Common myeloid progenitor, CD34-positive (primary cell): Measurements from ENCODE around the gene DCLK1.

Source experiments
- CTCF ChIA-PET: fragments of 350-600 bp; sonication (Branson Sonifier 250); formaldehyde crosslinking; loops from one replicate; lab custom pipeline; 2021; ENCODE audit warnings: antibody characterized with exemption; lab: Charles Lee
- POLR2A ChIA-PET: fragments of 350-600 bp; sonication (Branson Sonifier 250); formaldehyde crosslinking; loops from one replicate; lab custom pipeline; 2021; ENCODE audit warnings: antibody characterized with exemption; lab: Charles Lee
- DNase-seq, 3 donors: peaks; one replicate each; pipeline versions ENCODE4 v3.0.0 to v3.0.0-alpha.2; 2013
- H3K27ac ChIP-seq, 2 experiments: 1 replicate in 1 of 2; 2 replicates in 1 of 2; pipeline ENCODE4 v1.7.0; 2013; ENCODE audit warnings: inconsistent platforms in 2 of 2, low read length in 2 of 2, mild to moderate bottlenecking in 2 of 2, low read depth in 1 of 2, moderate library complexity in 1 of 2; ENCODE audit not compliant: severe bottlenecking in 2 of 2, insufficient read depth in 1 of 2, poor library complexity in 1 of 2
- H3K27me3 ChIP-seq, 5 experiments: replicated peaks in 2 of 5; 1 replicate in 3 of 5; 2 replicates in 2 of 5; pipeline versions ENCODE4 v1.6.1 to v1.7.0; 2013; ENCODE audit warnings: low read length in 4 of 5, mild to moderate bottlenecking in 2 of 5, moderate library complexity in 2 of 5, inconsistent platforms in 1 of 5; ENCODE audit not compliant: insufficient read depth in 5 of 5, control insufficient read depth in 4 of 5
- H3K36me3 ChIP-seq, 4 experiments: 1 replicate in 2 of 4; 2 replicates in 2 of 4; pipeline versions ENCODE4 v1.6.1 to v1.7.0; 2013; ENCODE audit warnings: low read length in 3 of 4, control low read depth in 1 of 4, mild to moderate bottlenecking in 1 of 4; ENCODE audit not compliant: control insufficient read depth in 4 of 4, insufficient read depth in 4 of 4
- H3K4me1 ChIP-seq, 4 experiments: 1 replicate in 3 of 4; 2 replicates in 1 of 4; pipeline versions ENCODE4 v1.6.1 to v1.7.1; 2013; ENCODE audit warnings: low read length in 3 of 4, mild to moderate bottlenecking in 3 of 4, control low read depth in 1 of 4, inconsistent platforms in 1 of 4, moderate library complexity in 1 of 4; ENCODE audit not compliant: control insufficient read depth in 4 of 4, insufficient read depth in 4 of 4; ENCODE audit errors: control extremely low read depth in 1 of 4
- H3K4me3 ChIP-seq, 7 experiments: 1 replicate in 4 of 7; 2 replicates in 3 of 7; pipeline versions ENCODE4 v1.5.1 to v1.7.0; 2013; ENCODE audit warnings: mild to moderate bottlenecking in 7 of 7, low read length in 6 of 7, moderate library complexity in 6 of 7, inconsistent platforms in 2 of 7, low read depth in 2 of 7, control low read depth in 1 of 7; ENCODE audit not compliant: insufficient read depth in 4 of 7, control insufficient read depth in 1 of 7; ENCODE audit errors: extremely low read depth in 1 of 7
- H3K9me3 ChIP-seq, 5 experiments: 1 replicate in 4 of 5; 2 replicates in 1 of 5; pipeline versions ENCODE4 v1.6.1 to v1.7.1; 2013; ENCODE audit warnings: low read length in 4 of 5, mild to moderate bottlenecking in 2 of 5, inconsistent platforms in 1 of 5, low read depth in 1 of 5, moderate library complexity in 1 of 5; ENCODE audit not compliant: control insufficient read depth in 4 of 5, insufficient read depth in 2 of 5; ENCODE audit errors: control extremely low read depth in 1 of 5
- WGBS: methylation state at CpG from one replicate; pipeline ENCODE4 v1.1.5; 2013; ENCODE audit not compliant: insufficient coverage; 5-methylcytosine and 5-hydroxymethylcytosine counted together

The DCLK1 gene

DNA sequence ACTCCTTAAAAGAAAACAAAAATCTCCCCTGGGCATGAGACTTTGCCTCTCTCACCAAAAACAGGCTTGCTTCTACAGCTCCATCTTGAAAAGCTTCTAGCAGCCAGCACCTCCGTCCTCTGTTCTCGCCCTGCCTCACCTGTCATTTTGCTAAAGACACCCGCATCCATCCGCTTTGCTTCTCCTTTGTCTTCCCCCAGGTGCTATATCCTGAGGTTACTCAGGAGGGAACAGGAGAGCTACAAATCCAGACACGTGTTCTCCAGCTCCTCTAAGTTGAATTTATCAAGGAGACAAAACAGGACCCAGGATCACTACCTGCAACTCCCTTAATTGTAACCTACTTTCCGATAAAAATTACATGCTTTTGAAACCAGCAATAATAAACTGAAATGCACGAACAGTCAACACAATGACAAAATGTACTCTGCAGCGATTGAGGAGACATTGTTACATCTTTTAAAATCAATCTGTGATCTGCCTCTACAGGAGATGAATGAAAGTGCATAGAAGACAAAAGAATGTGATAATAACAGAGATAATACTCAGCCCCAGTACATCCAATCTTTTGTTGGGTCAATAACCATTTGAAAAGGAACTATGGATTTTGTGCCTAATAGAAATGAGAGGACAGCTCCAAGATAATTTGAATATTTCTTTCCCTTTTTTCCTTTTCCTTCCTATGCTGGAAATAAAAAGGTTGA lies 221.2 kb downstream of the DCLK1 start:
- POLR2A ChIA-PET = no interaction called here
- Histone ChIP-seq H3K36me3 (no peaks in the 10 kb centered on the region), H3K9me3 (no peaks in the 10 kb centered on the region), H3K4me3 (no peak overlapping the region), H3K4me1 (no peaks in the 10 kb centered on the region), H3K27ac (no peak overlapping the region), H3K27me3 (no peaks in the 10 kb centered on the region)
- no peak for DNase-seq
- WGBS = 81% methylated on average over 4 of the region's 8 CpGs
- CTCF ChIA-PET = no interaction called here

DNA sequence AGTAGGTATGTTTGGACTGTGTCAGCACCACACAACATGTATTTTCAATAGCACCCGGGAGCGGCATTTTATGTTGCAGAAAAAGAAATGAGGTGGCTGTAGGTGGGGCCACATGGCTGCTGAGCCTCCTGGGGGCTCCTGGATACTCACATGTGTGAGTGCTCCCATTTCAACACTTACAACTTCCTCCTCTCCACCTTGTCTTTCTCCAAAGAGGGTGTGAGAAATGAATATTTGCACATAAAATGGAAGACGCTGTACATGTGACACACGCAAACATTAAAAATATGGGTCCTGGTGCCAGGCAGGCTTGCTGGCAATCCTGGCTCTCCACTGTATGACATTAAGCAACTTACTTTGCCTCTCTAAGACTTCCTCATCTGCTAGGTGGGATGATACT lies 222.1 kb downstream of the DCLK1 start:
- Histone ChIP-seq H3K4me3 (no peak overlapping the region), H3K27me3 (no peaks in the 10 kb centered on the region), H3K27ac (no peak overlapping the region), H3K36me3 (no peaks in the 10 kb centered on the region), H3K4me1 (no peaks in the 10 kb centered on the region), H3K9me3 (no peaks in the 10 kb centered on the region)
- ChIA-PET CTCF (no interaction called here), POLR2A (no interaction called here)
- no peak for DNase-seq
- WGBS = 100% methylated on average over 1 of the region's 4 CpGs

DNA sequence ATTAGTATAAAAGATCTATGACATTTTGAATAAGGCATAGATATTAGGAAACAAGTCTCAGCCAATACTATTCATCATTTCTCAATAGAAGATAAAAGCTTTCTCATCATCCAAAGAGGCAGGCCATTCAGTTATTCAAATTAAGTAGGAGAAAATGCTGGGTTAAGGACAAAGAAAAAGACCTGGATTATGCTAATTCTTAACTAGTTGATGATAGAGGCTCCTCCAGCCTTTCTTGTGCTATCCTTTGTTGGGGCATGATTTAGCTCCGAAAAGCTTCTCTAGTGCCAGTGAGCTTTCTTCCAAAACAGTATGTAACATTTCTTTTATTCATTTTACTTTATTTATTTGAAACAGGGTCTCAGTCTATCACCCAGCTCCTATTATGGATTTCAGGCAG lies 223.0 kb downstream of the DCLK1 start:
- H3K27me3 ChIP-seq = no peaks in the 10 kb centered on the region
- H3K27ac ChIP-seq = no peak overlapping the region
- POLR2A ChIA-PET = no interaction called here
- H3K4me3 ChIP-seq = no peak overlapping the region
- H3K4me1 ChIP-seq = no peaks in the 10 kb centered on the region
- CTCF ChIA-PET = interaction anchor here (0.6 kb wide), 1 partner anchor 18 kb away, joined by 3 read pairs; no protein-coding TSS in a partner anchor
- H3K9me3 ChIP-seq = no peaks in the 10 kb centered on the region
- H3K36me3 ChIP-seq = no peaks in the 10 kb centered on the region
- no peak for DNase-seq
- WGBS = no CpG with 5 or more reads among the region's 1 CpG

DNA sequence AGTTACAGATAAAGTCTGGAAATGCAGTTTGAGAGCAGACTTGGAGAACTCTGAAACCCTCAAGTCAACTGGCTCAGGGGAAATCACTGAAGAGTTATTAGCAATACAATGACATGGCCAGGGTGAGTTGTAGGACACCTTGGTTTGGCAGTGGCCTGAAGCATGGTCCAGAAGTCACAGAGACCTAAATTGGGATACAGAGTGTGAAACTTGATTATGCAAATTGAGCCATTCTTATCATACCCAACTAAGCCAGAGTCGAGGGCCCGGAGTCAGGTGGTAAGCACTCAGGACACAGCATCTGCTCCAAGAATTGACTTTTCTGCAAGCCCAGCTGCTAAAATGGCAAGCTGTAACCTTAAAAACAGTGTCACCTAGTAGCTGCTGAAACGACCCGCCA lies 224.5 kb downstream of the DCLK1 start:
- H3K9me3 ChIP-seq = no peaks in the 10 kb centered on the region
- H3K4me3 ChIP-seq = no peak overlapping the region
- no peaks in the 10 kb centered on the region for H3K36me3 ChIP-seq
- 75% methylated on average over 4 of the region's 4 CpGs for WGBS
- H3K4me1 ChIP-seq = no peaks in the 10 kb centered on the region
- H3K27me3 ChIP-seq = no peaks in the 10 kb centered on the region
- ChIA-PET POLR2A (no interaction called here), CTCF (no interaction called here)
- no peak overlapping the region for H3K27ac ChIP-seq
- no peak for DNase-seq

DNA sequence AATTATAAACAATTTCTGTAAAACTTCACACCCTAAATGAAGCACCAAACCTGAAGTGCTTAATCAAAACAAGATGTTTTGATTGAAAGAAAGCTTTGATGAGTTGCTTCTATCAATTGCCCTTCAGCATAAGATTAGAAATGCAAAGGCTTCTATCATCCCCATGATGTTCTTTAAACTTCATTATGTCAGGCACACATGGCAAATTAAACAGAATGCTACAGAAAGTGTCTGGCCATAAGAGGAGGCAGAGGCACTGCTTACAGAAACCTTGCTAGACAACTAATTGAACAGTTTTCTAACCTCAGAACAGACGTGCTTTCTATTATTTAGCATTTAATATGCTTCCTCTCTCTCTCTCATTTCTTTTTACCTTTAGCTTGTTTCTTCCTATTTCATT lies 228.1 kb downstream of the DCLK1 start:
- no peaks in the 10 kb centered on the region for H3K4me1 ChIP-seq
- 100% methylated on average over 1 of the region's 1 CpG for WGBS
- H3K27ac ChIP-seq = no peak overlapping the region
- ChIA-PET POLR2A (no interaction called here), CTCF (no interaction called here)
- no peaks in the 10 kb centered on the region for H3K9me3 ChIP-seq
- no peak for DNase-seq
- H3K36me3 ChIP-seq = no peaks in the 10 kb centered on the region
- no peak overlapping the region for H3K4me3 ChIP-seq
- no peaks in the 10 kb centered on the region for H3K27me3 ChIP-seq

DNA sequence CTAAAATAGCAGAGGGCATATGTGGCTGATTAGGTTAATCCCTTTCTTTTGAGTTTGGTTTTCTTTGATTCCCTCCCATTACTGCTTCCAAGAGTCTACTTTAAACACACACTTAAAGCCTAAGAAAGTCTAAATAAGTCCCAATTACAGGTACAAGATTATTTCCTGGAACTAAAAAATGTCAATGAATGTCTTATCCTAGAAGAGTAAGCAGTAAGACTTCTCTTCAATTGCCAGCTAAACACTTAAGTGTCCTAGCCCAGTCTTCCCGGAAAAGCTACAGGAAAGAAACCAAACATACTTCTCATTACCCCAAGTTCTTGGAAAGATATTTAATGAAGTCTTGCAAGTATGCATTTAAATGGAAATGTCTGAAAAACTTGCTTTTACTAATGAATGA lies 233.1 kb downstream of the DCLK1 start:
- DNase-seq = no peak
- ChIA-PET CTCF (interaction anchor here (0.6 kb wide), 1 partner anchor 1180 kb away, joined by 3 read pairs; no protein-coding TSS in a partner anchor), POLR2A (no interaction called here)
- H3K27ac ChIP-seq = no peak overlapping the region
- no peak overlapping the region for H3K4me3 ChIP-seq
- H3K4me1 ChIP-seq = no peaks in the 10 kb centered on the region
- no CpG with 5 or more reads among the region's 1 CpG for WGBS
- no peaks in the 10 kb centered on the region for H3K27me3 ChIP-seq
- no peaks in the 10 kb centered on the region for H3K9me3 ChIP-seq
- no peaks in the 10 kb centered on the region for H3K36me3 ChIP-seq

DNA sequence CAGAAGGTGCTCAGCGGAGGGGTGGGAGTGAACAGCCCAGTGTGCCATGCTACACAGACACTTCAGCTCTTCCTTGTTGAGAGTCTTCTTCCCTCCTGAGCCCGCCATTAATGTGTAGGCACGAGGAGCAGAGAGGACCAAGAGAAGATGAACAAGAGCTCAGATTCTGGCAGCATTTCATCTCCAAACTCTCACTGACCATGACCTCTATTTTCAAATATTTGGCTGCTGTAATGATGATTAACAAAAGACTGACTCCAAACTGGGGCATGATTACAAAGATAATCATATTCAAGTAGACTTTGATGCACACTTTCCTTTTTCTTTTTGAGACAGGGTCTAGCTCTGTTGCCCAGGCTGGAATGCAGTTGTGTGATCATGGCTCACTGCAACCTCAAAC lies 236.5 kb downstream of the DCLK1 start:
- Histone ChIP-seq H3K4me3 (no peak overlapping the region), H3K4me1 (no peaks in the 10 kb centered on the region), H3K9me3 (no peaks in the 10 kb centered on the region), H3K27ac (no peak overlapping the region), H3K27me3 (no peaks in the 10 kb centered on the region), H3K36me3 (no peaks in the 10 kb centered on the region)
- DNase-seq = no peak
- POLR2A ChIA-PET = no interaction called here
- 100% methylated on average over 3 of the region's 3 CpGs for WGBS
- CTCF ChIA-PET = no interaction called here
